ENCODE data around the gene CHD5.

GRCh38 chr1:6107409-6108356 lies 72.4 kb downstream of the CHD5 start:
- no peak for TF ChIP-seq CTCF (IDR thresholded peaks at IDR 0.05; ENCODE audit: borderline replicate concordance, extremely low read depth, low read length, poor library complexity, severe bottlenecking)
- TF ChIP-seq EZH2 (IDR thresholded peaks at IDR 0.05; ENCODE audit: borderline replicate concordance, low read depth, low read length, severe bottlenecking), result no peak

Data from DND-41 (cell line).